ENCODE data around the gene PHF12.

DNA sequence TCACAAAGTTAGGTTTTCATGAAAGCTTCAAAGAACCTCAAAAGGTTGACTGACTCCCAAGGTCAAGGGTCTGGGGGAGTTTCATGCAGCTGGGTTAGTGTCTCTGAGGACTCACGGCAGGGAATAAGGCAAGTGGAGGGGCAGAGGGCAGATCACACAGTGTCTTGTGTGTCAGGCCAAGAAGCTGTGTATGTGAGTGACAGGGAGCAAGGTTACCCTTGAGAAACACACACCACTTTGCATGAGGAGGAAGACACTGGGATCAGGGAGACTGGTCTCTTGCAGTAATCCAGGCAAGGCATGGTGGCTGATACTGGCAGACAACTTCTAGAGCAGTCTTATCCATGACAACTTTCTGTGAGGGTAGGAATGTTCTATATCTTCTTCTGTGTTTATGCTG, 60.1 kb downstream of the PHF12 start:
- TF ChIP-seq SUZ12 (IDR thresholded peaks at IDR 0.05), result no peak
- no peak for TF ChIP-seq FOXK2 (IDR thresholded peaks at IDR 0.05)
- no peak for TF ChIP-seq ELF4 (IDR thresholded peaks at IDR 0.05)
- TF ChIP-seq SP1 (IDR thresholded peaks at IDR 0.05), result no peak
- TF ChIP-seq NFRKB (IDR thresholded peaks at IDR 0.05), result no peak
- TF ChIP-seq BHLHE40 (IDR thresholded peaks at IDR 0.05; ENCODE audit: borderline replicate concordance), result no peak
- no peak for TF ChIP-seq ARNT (IDR thresholded peaks at IDR 0.05)
- TF ChIP-seq ZNF384 (IDR thresholded peaks at IDR 0.05), result no peak
- TF ChIP-seq FOXM1 (IDR thresholded peaks at IDR 0.05; ENCODE audit: borderline replicate concordance), result no peak
- TF ChIP-seq LEF1 (IDR thresholded peaks at IDR 0.05; ENCODE audit: borderline replicate concordance), result no peak
- TF ChIP-seq FOXA1 (IDR thresholded peaks at IDR 0.05), result no peak
